HG03442 (cell line): ENCODE data around the gene SCCPDH.
"Not testable (repeated sequence)": the region's sequence is repeated elsewhere in the genome, so short reads cannot be mapped to it uniquely, and the experiment has no call there.

Experiments used
- ATAC-seq: cut with Tn5 transposase; IDR thresholded peaks from one replicate; pipeline ENCODE4 v1.9.1; 2021; ENCODE audit warnings: mild to moderate bottlenecking, moderate library complexity; ENCODE audit not compliant: unreplicated experiment

The SCCPDH gene

GRCh38 chr1:246798606-246799496 lies 74.6 kb downstream of the SCCPDH start:
- no peak for ATAC-seq

GRCh38 chr1:246800356-246800755 lies 76.1 kb downstream of the SCCPDH start:
- no peak for ATAC-seq

- no peak for ATAC-seq
These were observed 76.5 kb downstream of the SCCPDH start for GRCh38 chr1:246800756-246801155.

- no peak for ATAC-seq
These were observed 77.2 kb downstream of the SCCPDH start for GRCh38 chr1:246801241-246802020.

GRCh38 chr1:246803373-246803772 lies 79.2 kb downstream of the SCCPDH start:
- ATAC-seq, result no peak

GRCh38 chr1:246803883-246804282 lies 79.7 kb downstream of the SCCPDH start:
- ATAC-seq, result no peak

GRCh38 chr1:246805135-246805716 lies 81.0 kb downstream of the SCCPDH start:
- no peak for ATAC-seq

GRCh38 chr1:246809473-246809872 lies 85.3 kb downstream of the SCCPDH start:
- ATAC-seq, result no peak

- ATAC-seq, result no peak
These were observed 87.8 kb downstream of the SCCPDH start for GRCh38 chr1:246811985-246812384.

- not testable (repeated sequence) for ATAC-seq
These were observed 89.1 kb downstream of the SCCPDH start for GRCh38 chr1:246813325-246813724.

- no peak for ATAC-seq
These were observed 90.7 kb downstream of the SCCPDH start for GRCh38 chr1:246814890-246815289.

GRCh38 chr1:246815693-246816270 lies 91.6 kb downstream of the SCCPDH start:
- ATAC-seq, result peak; percentile 72
